GM12873 (cell line): ENCODE measurements around the gene SEMA4D.

Experiments
- TF ChIP-seq, protein P1 (sequence below): IDR thresholded peaks from 2 replicates; pipeline ENCODE4 v1.5.1; 2012; ENCODE audit warnings: low read depth, mild to moderate bottlenecking, moderate library complexity, low read length, control low read depth; ENCODE audit not compliant: insufficient read depth; ENCODE audit errors: missing control alignments

SEMA4D gene

DNA sequence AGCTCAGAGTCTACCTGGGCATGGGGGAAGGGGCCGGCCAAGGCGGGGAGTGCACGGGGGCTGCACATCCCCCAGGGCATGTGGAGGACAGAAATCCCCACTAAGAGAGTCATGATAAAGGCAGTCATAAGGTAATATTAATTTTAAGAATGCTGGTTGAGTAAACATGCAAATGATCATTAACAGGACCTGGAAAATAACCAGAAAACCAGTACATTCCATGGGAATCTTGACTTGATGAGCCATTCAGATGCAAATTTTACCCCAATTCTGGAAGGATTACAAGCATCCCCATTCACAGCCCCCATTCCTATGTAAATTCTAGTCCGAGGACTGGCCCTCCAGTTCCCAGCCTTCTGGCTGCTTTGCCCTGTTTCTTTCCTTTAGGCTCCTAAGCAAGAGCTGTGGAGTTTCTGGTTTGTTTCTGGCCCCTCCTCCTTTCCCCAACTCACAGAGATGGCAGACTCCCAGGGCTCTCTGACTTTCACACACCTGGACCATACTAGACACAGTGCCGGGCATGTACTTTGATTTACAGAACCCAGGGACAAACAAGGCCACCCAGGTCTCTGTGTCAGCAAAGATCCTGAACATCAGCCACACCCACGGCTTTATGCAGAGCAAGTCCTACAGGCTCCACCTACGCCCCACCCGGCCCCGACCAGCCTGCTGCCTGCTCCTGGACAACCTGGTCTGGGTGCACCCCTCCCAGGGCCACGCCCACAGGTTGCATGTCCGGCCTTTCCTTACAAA, 62.7 kb downstream of the SEMA4D start:
- TF ChIP-seq, protein P1, sequence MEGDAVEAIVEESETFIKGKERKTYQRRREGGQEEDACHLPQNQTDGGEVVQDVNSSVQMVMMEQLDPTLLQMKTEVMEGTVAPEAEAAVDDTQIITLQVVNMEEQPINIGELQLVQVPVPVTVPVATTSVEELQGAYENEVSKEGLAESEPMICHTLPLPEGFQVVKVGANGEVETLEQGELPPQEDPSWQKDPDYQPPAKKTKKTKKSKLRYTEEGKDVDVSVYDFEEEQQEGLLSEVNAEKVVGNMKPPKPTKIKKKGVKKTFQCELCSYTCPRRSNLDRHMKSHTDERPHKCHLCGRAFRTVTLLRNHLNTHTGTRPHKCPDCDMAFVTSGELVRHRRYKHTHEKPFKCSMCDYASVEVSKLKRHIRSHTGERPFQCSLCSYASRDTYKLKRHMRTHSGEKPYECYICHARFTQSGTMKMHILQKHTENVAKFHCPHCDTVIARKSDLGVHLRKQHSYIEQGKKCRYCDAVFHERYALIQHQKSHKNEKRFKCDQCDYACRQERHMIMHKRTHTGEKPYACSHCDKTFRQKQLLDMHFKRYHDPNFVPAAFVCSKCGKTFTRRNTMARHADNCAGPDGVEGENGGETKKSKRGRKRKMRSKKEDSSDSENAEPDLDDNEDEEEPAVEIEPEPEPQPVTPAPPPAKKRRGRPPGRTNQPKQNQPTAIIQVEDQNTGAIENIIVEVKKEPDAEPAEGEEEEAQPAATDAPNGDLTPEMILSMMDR = no peak

- TF ChIP-seq, protein P1 = no peak
Observed at GRCh38 chr9:89434636-89435035, 63.3 kb downstream of the SEMA4D start.

- TF ChIP-seq, protein P1 = no peak
Observed at GRCh38 chr9:89433826-89434225, 64.1 kb downstream of the SEMA4D start.

- TF ChIP-seq, protein P1 = no peak
Observed at GRCh38 chr9:89432986-89433530, 64.9 kb downstream of the SEMA4D start.

- TF ChIP-seq, protein P1 = no peak
Observed at GRCh38 chr9:89431930-89432725, 65.8 kb downstream of the SEMA4D start.

DNA sequence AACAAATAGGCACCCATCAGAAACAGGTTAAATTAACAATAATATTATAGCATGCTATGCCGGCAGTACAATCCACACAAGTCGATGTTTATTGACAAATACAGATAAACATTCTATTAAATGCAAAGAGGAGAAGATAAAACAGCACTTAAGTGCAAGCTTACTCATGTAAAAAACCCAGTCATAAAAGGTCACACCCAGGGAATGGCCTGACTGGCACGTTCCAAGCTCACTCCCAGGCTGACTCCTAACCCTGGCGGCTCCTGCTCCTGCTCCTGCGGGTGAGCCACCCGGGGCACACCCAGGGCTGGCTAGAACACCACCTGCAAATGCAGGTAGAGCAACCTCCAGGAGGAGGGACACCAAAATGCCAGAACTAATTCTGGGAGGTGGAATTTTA, 66.9 kb downstream of the SEMA4D start:
- TF ChIP-seq, protein P1 = no peak
